ENCODE measurements around the gene SH2D2A.

The SH2D2A gene

DNA sequence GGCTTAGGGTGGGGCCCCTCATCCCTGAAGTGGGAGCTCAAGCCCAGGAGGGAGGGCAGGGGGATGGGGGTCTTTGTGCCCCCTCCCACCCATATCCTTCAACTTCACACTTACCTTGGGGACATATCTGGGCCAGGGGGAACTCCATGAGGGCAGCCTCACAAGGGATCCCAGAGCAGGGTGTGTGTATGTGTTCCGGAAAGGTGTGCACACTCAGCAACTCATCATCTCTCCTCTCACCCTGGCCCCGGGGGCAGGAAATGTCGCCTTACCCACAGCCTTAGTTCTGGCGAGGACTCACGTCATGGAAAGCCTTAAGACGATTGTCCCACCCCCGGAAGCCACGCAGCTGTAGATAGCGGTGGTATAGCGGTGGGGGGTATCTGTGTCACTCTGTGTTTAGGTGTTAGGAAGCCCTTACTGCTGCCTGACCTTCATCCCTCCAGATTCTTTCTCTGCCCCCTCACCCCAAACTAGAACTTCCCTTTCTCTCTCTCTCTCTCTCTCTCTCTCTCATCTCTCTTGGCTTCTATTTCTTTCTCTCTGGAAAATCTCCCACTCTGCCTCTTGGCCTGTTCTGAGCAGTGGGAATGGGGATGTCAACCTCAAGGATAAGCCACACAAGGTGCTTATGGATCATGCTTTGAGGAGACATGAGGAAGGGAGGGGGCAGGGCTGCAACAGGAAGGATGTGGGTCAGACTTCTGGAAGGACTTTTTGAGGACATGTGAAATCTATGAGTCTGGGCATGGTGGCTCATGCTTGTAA is at the start of gene SH2D2A:
SH2D2A (minus strand) TSS at position 288 of the 768 bp plus-strand sequence; CDS start at position 148, 140 bp downstream.
- no peak for TF ChIP-seq GATA2 (IDR thresholded peaks at IDR 0.05; ENCODE audit: low read depth, low read length)
- TF ChIP-seq GATA3 (IDR thresholded peaks at IDR 0.05; ENCODE audit: low read depth, low read length), result no peak

GRCh38 chr1:156865865-156866248 is 49.2 kb upstream of the SH2D2A start:
- TF ChIP-seq GATA2 (IDR thresholded peaks at IDR 0.05; ENCODE audit: low read depth, low read length) (no peak), GATA3 (IDR thresholded peaks at IDR 0.05; ENCODE audit: low read depth, low read length) (no peak)

- TF ChIP-seq GATA3 (IDR thresholded peaks at IDR 0.05; ENCODE audit: low read depth, low read length), result no peak
- TF ChIP-seq GATA2 (IDR thresholded peaks at IDR 0.05; ENCODE audit: low read depth, low read length), result no peak
These were observed 48.6 kb upstream of the SH2D2A start for GRCh38 chr1:156865258-156865657.

GRCh38 chr1:156864796-156865195 is 48.1 kb upstream of the SH2D2A start:
- no peak for TF ChIP-seq GATA3 (IDR thresholded peaks at IDR 0.05; ENCODE audit: low read depth, low read length)
- TF ChIP-seq GATA2 (IDR thresholded peaks at IDR 0.05; ENCODE audit: low read depth, low read length), result no peak

GRCh38 chr1:156863631-156864030 is 47.0 kb upstream of the SH2D2A start:
- TF ChIP-seq GATA2 (IDR thresholded peaks at IDR 0.05; ENCODE audit: low read depth, low read length), result no peak
- no peak for TF ChIP-seq GATA3 (IDR thresholded peaks at IDR 0.05; ENCODE audit: low read depth, low read length)

- no peak for TF ChIP-seq GATA3 (IDR thresholded peaks at IDR 0.05; ENCODE audit: low read depth, low read length)
- TF ChIP-seq GATA2 (IDR thresholded peaks at IDR 0.05; ENCODE audit: low read depth, low read length), result no peak
These were observed 46.5 kb upstream of the SH2D2A start for GRCh38 chr1:156862997-156863599.

DNA sequence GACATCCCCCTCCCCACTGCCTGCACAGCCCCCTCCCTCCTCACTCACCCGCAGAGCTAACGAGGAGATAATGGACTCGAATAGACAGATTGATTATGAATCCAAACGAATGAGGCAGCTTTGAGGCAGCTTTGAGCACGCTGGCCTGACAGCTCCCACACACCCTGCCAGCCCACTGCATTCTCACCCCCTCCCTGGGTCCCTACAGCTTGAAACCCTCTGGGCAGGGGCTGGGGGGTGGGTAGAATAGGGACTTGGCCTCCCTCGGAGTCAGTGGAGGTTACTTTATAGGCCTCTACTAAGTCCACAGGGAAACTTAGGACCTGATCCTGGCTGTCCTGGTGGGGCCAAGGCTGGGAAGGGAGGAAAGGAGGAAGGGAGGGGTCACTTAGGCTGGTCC is 45.9 kb upstream of the SH2D2A start:
- no peak for TF ChIP-seq GATA3 (IDR thresholded peaks at IDR 0.05; ENCODE audit: low read depth, low read length)
- no peak for TF ChIP-seq GATA2 (IDR thresholded peaks at IDR 0.05; ENCODE audit: low read depth, low read length)

DNA sequence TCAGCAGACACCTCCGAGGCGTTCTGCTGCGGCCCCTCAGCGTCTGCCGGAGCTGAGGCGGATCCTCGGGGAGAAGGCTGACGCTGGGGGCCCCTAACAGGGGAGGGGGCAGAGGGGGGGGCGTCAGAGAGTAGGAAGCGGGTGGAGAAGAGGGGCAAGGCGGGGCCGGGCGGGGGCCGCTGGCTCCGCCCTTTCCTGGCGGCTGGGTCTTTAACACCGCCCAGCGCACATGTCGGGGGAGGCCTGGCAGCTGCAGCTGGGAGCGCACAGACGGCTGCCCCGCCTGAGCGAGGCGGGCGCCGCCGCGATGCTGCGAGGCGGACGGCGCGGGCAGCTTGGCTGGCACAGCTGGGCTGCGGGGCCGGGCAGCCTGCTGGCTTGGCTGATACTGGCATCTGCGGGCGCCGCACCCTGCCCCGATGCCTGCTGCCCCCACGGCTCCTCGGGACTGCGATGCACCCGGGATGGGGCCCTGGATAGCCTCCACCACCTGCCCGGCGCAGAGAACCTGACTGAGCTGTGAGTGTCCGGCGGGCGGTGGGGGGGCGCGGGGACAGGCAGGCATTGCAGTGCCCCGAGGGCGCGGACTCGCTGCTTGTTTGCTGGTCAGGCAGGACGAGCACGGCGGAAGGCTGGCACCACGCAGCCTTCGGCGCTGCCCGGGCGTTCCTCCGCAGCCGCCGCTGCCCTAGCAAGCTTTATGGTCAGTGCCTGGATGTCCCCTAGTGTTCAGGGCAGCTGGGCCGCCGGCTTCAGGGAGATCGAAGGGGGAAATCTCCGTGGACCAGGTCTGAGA is 44.2 kb upstream of the SH2D2A start, which contains the start of gene NTRK1:
NTRK1 (plus strand) TSS at position 238 of the 796 bp plus-strand sequence; CDS start at position 308, 70 bp downstream.
- TF ChIP-seq GATA3 (IDR thresholded peaks at IDR 0.05; ENCODE audit: low read depth, low read length), result no peak
- no peak; the same call in 1 of the 2 replicates for TF ChIP-seq GATA2 (IDR thresholded peaks at IDR 0.05; ENCODE audit: low read depth, low read length)

DNA sequence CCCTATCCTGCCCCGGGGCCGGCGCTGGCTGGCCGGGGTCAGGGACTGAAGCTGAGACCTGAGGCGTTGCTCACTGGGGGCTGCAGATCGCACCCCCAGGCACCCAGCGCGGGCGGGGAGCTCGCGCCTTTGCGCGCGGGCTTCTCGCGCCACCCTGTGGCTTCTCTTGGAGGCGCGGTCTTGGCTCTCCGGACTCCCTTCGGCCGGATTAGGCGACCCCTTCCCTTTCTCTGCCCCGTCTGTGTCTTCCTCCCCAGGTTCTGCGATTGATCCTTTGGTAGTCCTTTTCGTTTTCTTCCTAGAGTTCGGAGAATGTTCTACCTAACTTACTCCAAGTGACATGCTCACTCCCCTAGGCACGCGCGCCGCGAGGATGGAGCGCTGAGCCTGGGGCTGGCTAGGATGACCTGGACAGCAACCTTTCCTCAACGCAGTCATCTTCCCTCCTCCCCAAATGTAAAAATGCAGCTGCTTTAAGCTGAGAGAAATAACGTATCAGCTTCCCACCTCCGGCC is 43.5 kb upstream of the SH2D2A start:
- TF ChIP-seq GATA3 (IDR thresholded peaks at IDR 0.05; ENCODE audit: low read depth, low read length) (no peak), GATA2 (IDR thresholded peaks at IDR 0.05; ENCODE audit: low read depth, low read length) (no peak; the same call in 1 of the 2 replicates)

- TF ChIP-seq GATA3 (IDR thresholded peaks at IDR 0.05; ENCODE audit: low read depth, low read length), result no peak
- TF ChIP-seq GATA2 (IDR thresholded peaks at IDR 0.05; ENCODE audit: low read depth, low read length), result no peak
These were observed 43.0 kb upstream of the SH2D2A start for GRCh38 chr1:156859523-156860112.

DNA sequence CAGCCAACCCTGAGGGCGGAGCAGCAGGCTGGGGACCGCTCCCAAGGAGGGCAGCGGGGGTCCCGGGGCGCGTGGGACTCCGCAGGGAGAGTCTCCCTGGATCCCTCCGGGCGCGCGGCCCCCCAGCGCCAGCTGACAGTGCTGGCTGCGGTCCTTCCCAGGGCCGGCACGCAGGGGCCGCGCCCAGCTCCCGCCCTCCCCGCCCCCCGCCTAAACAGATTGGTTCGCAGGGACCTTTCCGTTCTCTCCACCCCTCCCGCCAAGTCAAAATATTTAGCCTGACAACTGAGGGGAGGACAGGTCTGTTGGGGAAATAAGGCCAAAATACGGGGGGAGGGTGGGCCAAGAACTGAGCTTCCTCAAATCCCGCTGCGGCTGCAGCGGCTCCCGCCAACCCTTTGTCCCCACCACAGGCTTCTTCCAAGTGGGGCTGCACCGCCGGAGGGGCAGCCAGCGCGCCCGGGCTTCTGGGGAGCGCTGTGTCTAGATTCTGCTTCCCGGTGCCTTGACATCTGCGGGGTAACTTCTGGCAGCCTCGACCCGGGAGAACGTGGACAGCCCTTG is 42.4 kb upstream of the SH2D2A start, which contains the start of gene INSRR:
INSRR (minus strand) TSS at position 159 of the 564 bp plus-strand sequence. CDS start 496 bp downstream, outside the sequence.
- no peak for TF ChIP-seq GATA2 (IDR thresholded peaks at IDR 0.05; ENCODE audit: low read depth, low read length)
- no peak for TF ChIP-seq GATA3 (IDR thresholded peaks at IDR 0.05; ENCODE audit: low read depth, low read length)

- no peak for TF ChIP-seq GATA3 (IDR thresholded peaks at IDR 0.05; ENCODE audit: low read depth, low read length)
- TF ChIP-seq GATA2 (IDR thresholded peaks at IDR 0.05; ENCODE audit: low read depth, low read length), result no peak; the same call in 1 of the 2 replicates
These were observed 41.9 kb upstream of the SH2D2A start for GRCh38 chr1:156858555-156858956.

- TF ChIP-seq GATA2 (IDR thresholded peaks at IDR 0.05; ENCODE audit: low read depth, low read length), result no peak
- no peak for TF ChIP-seq GATA3 (IDR thresholded peaks at IDR 0.05; ENCODE audit: low read depth, low read length)
These were observed 40.9 kb upstream of the SH2D2A start for GRCh38 chr1:156857532-156857931.
